GM12878 (cell line): ENCODE measurements around the gene MAGI1.

Source experiments
- CHD4 ChIP-seq: fragments of 200-600 bp; sonication (generic); IDR thresholded peaks from 2 replicates; pipeline ENCODE4 v1.6.1; 2016; ENCODE audit warnings: mild to moderate bottlenecking
- CTCF ChIP-seq, 3 experiments: IDR thresholded peaks in 2 of 3; conservative IDR thresholded peaks in 1 of 3; 2 replicates each; pipeline ENCODE4 v1.5.1; 2011; ENCODE audit warnings: low read depth in 3 of 3, low read length in 3 of 3, mild to moderate bottlenecking in 3 of 3, control low read depth in 2 of 3, moderate library complexity in 2 of 3, inconsistent platforms in 1 of 3, mixed read lengths in 1 of 3; ENCODE audit not compliant: control insufficient read depth in 2 of 3, insufficient read depth in 1 of 3; ENCODE audit errors: extremely low read depth in 1 of 3
- FOS ChIP-seq: IDR thresholded peaks from 3 replicates; pipeline ENCODE4 v1.6.1; 2011; ENCODE audit warnings: borderline replicate concordance; ENCODE audit not compliant: insufficient read length; ENCODE audit errors: extremely low read depth
- JUND ChIP-seq: IDR thresholded peaks from 2 replicates; pipeline ENCODE4 v1.6.1; 2012; ENCODE audit warnings: low read depth, mild to moderate bottlenecking, low read length, improper control_type of control experiment, moderate library complexity
- NR2C1 ChIP-seq: fragments of 450-650 bp; IDR thresholded peaks from 2 replicates; pipeline ENCODE4 v1.6.1; 2017; ENCODE audit warnings: antibody characterized with exemption, mild to moderate bottlenecking, moderate library complexity
- POLR2A ChIP-seq: IDR thresholded peaks from 2 replicates; pipeline ENCODE4 v1.6.1; 2011; ENCODE audit warnings: low read depth, mild to moderate bottlenecking, low read length
- TCF7 ChIP-seq: IDR thresholded peaks from 2 replicates; pipeline ENCODE4 v1.6.1; 2014; ENCODE audit warnings: antibody characterized with exemption, borderline replicate concordance
- ZBTB11 ChIP-seq: fragments of 450-650 bp; formaldehyde crosslinking; IDR thresholded peaks from 2 replicates; pipeline ENCODE4 v1.5.0; 2022; ENCODE audit warnings: mild to moderate bottlenecking, missing genetic modification characterization

- TF ChIP-seq CTCF (IDR thresholded peaks at IDR 0.05 in 2 of 3, conservative IDR thresholded peaks at IDR 0.05 in 1 of 3; ENCODE audit: control insufficient read depth in 2 of 3, extremely low read depth in 1 of 3, insufficient read depth in 1 of 3, low read depth in 3 of 3, low read length in 3 of 3) (no peak), CHD4 (no peak), POLR2A (no peak), FOS (no peak), NR2C1 (no peak), JUND (no peak), TCF7 (no peak), ZBTB11 (CRISPR knock-in tag) (no peak)
Observed at GRCh38 chr3:65396078-65396477, 642.6 kb downstream of the MAGI1 start.
